ENCODE results near the gene RPL10. TPM values are rescaled to one million over a fixed set of nuclear protein-coding genes. Genes with fewer than 3 reads are reported as not detected.

The RPL10 gene
- total RNA-seq, 1 experiment from 2014 or later = 3,447 TPM

DNA sequence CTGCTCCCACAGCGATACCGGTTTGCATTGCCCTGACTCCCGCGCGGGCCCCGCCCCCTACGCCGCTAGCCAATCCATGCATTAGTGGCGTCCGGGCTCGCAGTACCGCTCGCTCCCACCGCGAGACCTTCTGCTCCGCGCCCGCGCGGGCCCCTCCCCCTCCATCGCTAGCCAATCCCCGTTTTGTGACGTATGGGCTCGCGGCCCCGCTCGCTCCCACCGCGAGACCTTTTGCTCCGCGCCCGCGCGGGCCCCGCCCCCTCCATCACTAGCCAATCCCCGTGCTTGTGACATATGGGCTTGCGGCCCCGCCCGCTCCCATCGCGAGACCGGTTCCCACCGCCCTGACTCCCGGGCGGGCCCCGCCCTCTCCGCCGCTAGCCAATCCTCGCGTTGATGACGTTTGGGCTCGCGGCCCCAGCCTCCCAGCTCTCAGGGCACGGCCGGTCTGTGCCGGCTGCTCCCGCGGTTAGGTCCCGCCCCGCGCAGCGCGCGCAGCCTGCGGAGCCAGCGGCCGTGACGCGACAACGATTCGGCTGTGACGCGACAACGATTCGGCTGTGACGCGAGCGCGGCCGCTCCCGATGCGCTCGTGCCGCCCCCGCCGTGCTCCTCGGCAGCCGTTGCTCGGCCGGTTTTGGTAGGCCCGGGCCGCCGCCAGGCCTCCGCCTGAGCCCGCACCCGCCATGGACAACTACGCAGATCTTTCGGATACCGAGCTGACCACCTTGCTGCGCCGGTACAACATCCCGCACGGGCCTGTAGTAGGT, 19.2 kb upstream of the RPL10 start, which contains the start of gene EMD:
EMD (plus strand) TSS at position 497 of the 770 bp plus-strand sequence; CDS start at position 687, 190 bp downstream.
- Histone ChIP-seq H4K20me1 (ENCODE audit: insufficient read depth) (no peaks in the 10 kb centered on the region), H3K27me3 (ENCODE audit: insufficient read depth, low read depth) (no peaks in the 10 kb centered on the region), H3K27ac (peak within 1 kb of the TSS; percentile 61), H3K79me2 (ENCODE audit: low read depth) (peaks cover 12% of the 10 kb centered on the region; the same call in 1 of the 2 replicates), H2AFZ (no peak within 1 kb of the TSS), H3K4me3 (peak within 1 kb of the TSS; percentile 57), H3F3A (ENCODE audit: insufficient read depth, low read depth) (no peaks in the 10 kb centered on the region), H3K9me2 (ENCODE audit: insufficient read depth) (no peaks in the 10 kb centered on the region), H3K4me2 (peak within 1 kb of the TSS; percentile 72), H3K9me3 (ENCODE audit: insufficient read depth, low read depth) (no peaks in the 10 kb centered on the region), H3K36me3 (ENCODE audit: low read depth) (no peaks in the 10 kb centered on the region), H3K4me1 (replicated peaks; ENCODE audit: insufficient read depth) (no peaks in the 10 kb centered on the region)
- peak; percentile 86 to 100 for DNase-seq
- BruUV-seq (replicated peaks) = no TSS peak
- TF ChIP-seq EZH2 (IDR thresholded peaks at IDR 0.05; ENCODE audit: low read depth) = no peak
- TF ChIP-seq, protein P1, sequence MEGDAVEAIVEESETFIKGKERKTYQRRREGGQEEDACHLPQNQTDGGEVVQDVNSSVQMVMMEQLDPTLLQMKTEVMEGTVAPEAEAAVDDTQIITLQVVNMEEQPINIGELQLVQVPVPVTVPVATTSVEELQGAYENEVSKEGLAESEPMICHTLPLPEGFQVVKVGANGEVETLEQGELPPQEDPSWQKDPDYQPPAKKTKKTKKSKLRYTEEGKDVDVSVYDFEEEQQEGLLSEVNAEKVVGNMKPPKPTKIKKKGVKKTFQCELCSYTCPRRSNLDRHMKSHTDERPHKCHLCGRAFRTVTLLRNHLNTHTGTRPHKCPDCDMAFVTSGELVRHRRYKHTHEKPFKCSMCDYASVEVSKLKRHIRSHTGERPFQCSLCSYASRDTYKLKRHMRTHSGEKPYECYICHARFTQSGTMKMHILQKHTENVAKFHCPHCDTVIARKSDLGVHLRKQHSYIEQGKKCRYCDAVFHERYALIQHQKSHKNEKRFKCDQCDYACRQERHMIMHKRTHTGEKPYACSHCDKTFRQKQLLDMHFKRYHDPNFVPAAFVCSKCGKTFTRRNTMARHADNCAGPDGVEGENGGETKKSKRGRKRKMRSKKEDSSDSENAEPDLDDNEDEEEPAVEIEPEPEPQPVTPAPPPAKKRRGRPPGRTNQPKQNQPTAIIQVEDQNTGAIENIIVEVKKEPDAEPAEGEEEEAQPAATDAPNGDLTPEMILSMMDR (conservative IDR thresholded peaks at IDR 0.05) = no peak
- intact Hi-C loops (cut with micrococcal nuclease; ENCODE audit: unreplicated experiment) = loop anchor here (1.0 to 10.0 kb wide), 6 partner anchors 10 to 782 kb away; partner anchors contain the start of genes CCNQ, DKC1, F8 and FUNDC2
- CTCF ChIA-PET = no interaction called here
- POLR2A ChIA-PET (ENCODE audit: unreplicated experiment) = interaction anchor here (0.7 kb wide), 2 partner anchors 9 to 39 kb away, joined by 3 to 4 read pairs; no protein-coding TSS in a partner anchor

DNA sequence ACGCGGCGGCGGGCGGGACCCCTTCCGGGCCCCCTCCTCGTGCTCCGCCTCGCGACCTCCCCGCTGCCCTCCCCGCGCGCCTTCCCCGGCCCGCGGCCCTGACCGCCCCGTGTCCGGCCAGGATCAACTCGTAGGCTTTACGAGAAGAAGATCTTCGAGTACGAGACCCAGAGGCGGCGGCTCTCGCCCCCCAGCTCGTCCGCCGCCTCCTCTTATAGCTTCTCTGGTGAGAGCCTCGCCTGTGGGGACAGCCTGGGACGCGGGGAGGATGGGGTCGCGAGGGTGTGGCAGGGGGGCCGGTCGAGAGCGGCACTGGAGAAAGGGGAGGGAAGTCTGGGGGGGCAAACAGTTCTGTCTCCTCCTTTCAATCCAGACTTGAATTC, 18.6 kb upstream of the RPL10 start:
- BruUV-seq (replicated peaks) = no TSS peak
- CTCF ChIA-PET = no interaction called here
- H3K4me1 ChIP-seq (replicated peaks; ENCODE audit: insufficient read depth) = no peaks in the 10 kb centered on the region
- peaks cover 12% of the 10 kb centered on the region; the same call in 1 of the 2 replicates for H3K79me2 ChIP-seq (ENCODE audit: low read depth)
- no peaks in the 10 kb centered on the region for H3F3A ChIP-seq (ENCODE audit: insufficient read depth, low read depth)
- POLR2A ChIA-PET (ENCODE audit: unreplicated experiment) = no interaction called here
- H3K9me3 ChIP-seq (ENCODE audit: insufficient read depth, low read depth) = no peaks in the 10 kb centered on the region
- intact Hi-C loops (cut with micrococcal nuclease; ENCODE audit: unreplicated experiment) = loop anchor here (1.0 to 10.0 kb wide), 5 partner anchors 385 to 782 kb away; partner anchors contain the start of genes CCNQ, DKC1, F8 and FUNDC2
- peak overlapping the region; percentile 69 for H3K4me2 ChIP-seq
- H3K4me3 ChIP-seq = peak overlapping the region; percentile 57
- no peak for DNase-seq
- H3K9me2 ChIP-seq (ENCODE audit: insufficient read depth) = no peaks in the 10 kb centered on the region
- no peaks in the 10 kb centered on the region for H3K27me3 ChIP-seq (ENCODE audit: insufficient read depth, low read depth)
- no peaks in the 10 kb centered on the region for H4K20me1 ChIP-seq (ENCODE audit: insufficient read depth)
- no peak for TF ChIP-seq EZH2 (IDR thresholded peaks at IDR 0.05; ENCODE audit: low read depth)
- TF ChIP-seq, protein P1 (conservative IDR thresholded peaks at IDR 0.05) = no peak
- H2AFZ ChIP-seq = no peak overlapping the region
- peak overlapping the region; percentile 61 for H3K27ac ChIP-seq
- H3K36me3 ChIP-seq (ENCODE audit: low read depth) = no peaks in the 10 kb centered on the region

DNA sequence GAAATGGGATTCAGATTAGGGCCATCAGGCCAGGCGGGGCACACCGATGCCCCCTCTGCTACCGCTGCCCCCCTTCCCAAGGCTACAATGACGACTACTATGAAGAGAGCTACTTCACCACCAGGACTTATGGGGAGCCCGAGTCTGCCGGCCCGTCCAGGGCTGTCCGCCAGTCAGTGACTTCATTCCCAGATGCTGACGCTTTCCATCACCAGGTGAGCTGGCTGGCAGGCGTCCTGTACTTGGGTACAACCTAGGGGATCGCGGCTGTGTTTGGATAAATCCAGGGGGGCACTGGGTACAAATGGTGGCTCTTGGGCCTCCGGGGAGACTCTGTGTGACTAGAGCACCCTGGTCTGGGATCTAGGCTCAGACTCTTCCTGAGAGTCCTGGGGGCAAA, 18.0 kb upstream of the RPL10 start:
- TF ChIP-seq, protein P1 (conservative IDR thresholded peaks at IDR 0.05) = no peak
- no peak for TF ChIP-seq EZH2 (IDR thresholded peaks at IDR 0.05; ENCODE audit: low read depth)
- Histone ChIP-seq H3K4me3 (peak overlapping the region; percentile 57), H3K4me2 (peak overlapping the region; percentile 69), H4K20me1 (ENCODE audit: insufficient read depth) (no peaks in the 10 kb centered on the region), H3K27ac (0 out of 2 replicates have a peak overlapping the region, but pooled peaks have one; percentile 3), H3K36me3 (ENCODE audit: low read depth) (no peaks in the 10 kb centered on the region), H3K9me2 (ENCODE audit: insufficient read depth) (no peaks in the 10 kb centered on the region), H3K4me1 (replicated peaks; ENCODE audit: insufficient read depth) (no peaks in the 10 kb centered on the region), H2AFZ (no peak overlapping the region), H3K79me2 (ENCODE audit: low read depth) (peaks cover 12% of the 10 kb centered on the region; the same call in 1 of the 2 replicates), H3K9me3 (ENCODE audit: insufficient read depth, low read depth) (no peaks in the 10 kb centered on the region), H3F3A (ENCODE audit: insufficient read depth, low read depth) (no peaks in the 10 kb centered on the region), H3K27me3 (ENCODE audit: insufficient read depth, low read depth) (no peaks in the 10 kb centered on the region)
- TSS peak; percentile 55 for BruUV-seq (replicated peaks)
- ChIA-PET POLR2A (ENCODE audit: unreplicated experiment) (interaction anchor here (0.6 kb wide), 1 partner anchor 110 kb away, joined by 4 read pairs; no protein-coding TSS in a partner anchor), CTCF (no interaction called here)
- DNase-seq = no peak
- intact Hi-C loops (cut with micrococcal nuclease; ENCODE audit: unreplicated experiment) = no loop called here
